Cardiac atrium fibroblast (primary cell): ENCODE data around the gene HECTD1. TPM values are rescaled to one million over a fixed set of nuclear protein-coding genes. Genes with fewer than 3 reads are reported as not detected.

Experiments used
- total RNA-seq: library from RNA; depleted of rRNA; stranded (reverse); fragments of >200 nt; gene quantifications from 2 replicates; pipeline ENCODE4 v1.2.3, GENCODE V29; 2015

HECTD1 gene
- total RNA-seq, result 84.8 and 106 TPM in 2 replicates

GRCh38 chr14:31207755-31208545 is at the start of gene HECTD1:
HECTD1 (minus strand) TSS chr14:31207793; CDS start chr14:31205936, 1,857 bp downstream.

Other genes with a start within 250 kb of the HECTD1 start
- 6.9 and 7.6 TPM in 2 replicates for gene AP4S1, start 182.1 kb downstream of the HECTD1 start, total RNA-seq
- 18.2 and 18.5 TPM in 2 replicates for gene STRN3, start 181.4 kb downstream of the HECTD1 start, total RNA-seq
- 20.6 and 33.4 TPM in 2 replicates for gene HEATR5A, start 212.8 kb upstream of the HECTD1 start, total RNA-seq
- gene DTD2, start 249.7 kb upstream of the HECTD1 start, total RNA-seq, result 26.0 and 35.3 TPM in 2 replicates